Measurements from ENCODE around the gene ENPP3.

ENPP3 gene

DNA sequence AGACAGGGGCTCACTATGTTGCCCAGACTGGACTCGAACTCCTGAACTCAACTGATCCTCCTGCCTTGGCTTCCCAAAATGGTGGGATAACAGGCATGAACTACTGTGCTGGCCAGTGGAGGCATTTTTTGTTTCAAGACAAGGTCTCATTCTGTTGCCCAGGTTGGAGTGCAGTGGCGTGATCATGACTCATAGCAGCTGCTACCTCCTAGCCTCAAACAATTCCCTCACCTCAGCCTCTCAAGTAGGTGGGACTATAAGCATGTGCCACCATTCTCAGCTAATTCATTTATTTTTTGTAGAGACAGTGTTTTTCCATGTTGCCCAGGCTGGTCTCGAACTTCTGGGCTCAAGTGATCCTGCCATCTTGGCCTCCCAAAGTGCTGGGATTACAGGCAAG, 17.2 kb downstream of the ENPP3 start:
- no peak overlapping the region for H2AK5ac ChIP-seq (ENCODE audit: low read length)
- no peak overlapping the region for H3K4me3 ChIP-seq (ENCODE audit: low read length)
- H3K79me1 ChIP-seq (ENCODE audit: low read length): no peaks in the 10 kb centered on the region
- no peak overlapping the region for H4K5ac ChIP-seq (ENCODE audit: low read length)
- no peak overlapping the region for H3K4ac ChIP-seq (ENCODE audit: low read depth, low read length)
- no peak overlapping the region for H3K23ac ChIP-seq (ENCODE audit: low read length)
- H3K18ac ChIP-seq (ENCODE audit: low read length): no peak overlapping the region
- no peak overlapping the region for H2BK120ac ChIP-seq (ENCODE audit: low read depth, low read length)
- H3K27me3 ChIP-seq (ENCODE audit: insufficient read depth, low read length, poor library complexity): no peaks in the 10 kb centered on the region
- no peak overlapping the region for H2BK5ac ChIP-seq (ENCODE audit: low read length)
- H3K4me2 ChIP-seq (ENCODE audit: low read length): no peak overlapping the region
- H3K36me3 ChIP-seq (ENCODE audit: control insufficient read depth, insufficient read depth, low read length): no peaks in the 10 kb centered on the region
- H3K27ac ChIP-seq (ENCODE audit: low read depth, low read length): no peak overlapping the region
- H2BK15ac ChIP-seq (replicated peaks; ENCODE audit: low read depth): no peak overlapping the region
- H3K56ac ChIP-seq (ENCODE audit: low read length): no peak overlapping the region
- DNase-seq: peak; percentile 4
- H3K9ac ChIP-seq (ENCODE audit: low read length): no peak overlapping the region
- H3K4me1 ChIP-seq (ENCODE audit: control insufficient read depth, low read depth, low read length): no peaks in the 10 kb centered on the region
- H3K79me2 ChIP-seq (ENCODE audit: control insufficient read depth, insufficient read depth, low read length): no peaks in the 10 kb centered on the region
- no peak overlapping the region for H4K8ac ChIP-seq (ENCODE audit: low read depth, low read length)
- no CpG with 5 or more reads among the region's 3 CpGs for WGBS (ENCODE audit: extremely low coverage, insufficient coverage, low lambda C conversion rate)

DNA sequence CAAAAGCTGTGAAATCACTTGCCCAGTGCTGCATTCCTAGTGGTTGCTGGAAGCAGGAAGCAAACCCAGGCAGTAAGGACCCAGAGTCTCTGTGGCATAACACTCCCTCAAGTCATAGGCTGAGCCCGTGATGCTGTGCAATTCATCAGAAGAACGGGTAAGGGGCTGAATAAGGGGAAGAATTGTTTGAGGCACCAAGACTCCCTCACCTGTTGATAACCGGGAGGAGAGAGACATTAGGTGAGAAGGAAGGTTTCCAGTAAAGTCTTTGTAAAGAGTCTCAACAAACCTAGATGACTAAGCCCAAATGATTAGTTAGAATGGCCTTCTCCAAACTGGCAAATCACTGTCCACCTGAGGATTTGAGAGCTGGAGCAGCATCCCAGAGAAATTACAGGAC, 18.3 kb downstream of the ENPP3 start:
- Histone ChIP-seq H3K9ac (ENCODE audit: low read length) (no peak overlapping the region), H2AK5ac (ENCODE audit: low read length) (no peak overlapping the region), H3K36me3 (ENCODE audit: control insufficient read depth, insufficient read depth, low read length) (no peaks in the 10 kb centered on the region), H3K18ac (ENCODE audit: low read length) (no peak overlapping the region), H3K4me2 (ENCODE audit: low read length) (no peak overlapping the region), H3K4me1 (ENCODE audit: control insufficient read depth, low read depth, low read length) (no peaks in the 10 kb centered on the region), H2BK120ac (ENCODE audit: low read depth, low read length) (no peak overlapping the region), H3K79me2 (ENCODE audit: control insufficient read depth, insufficient read depth, low read length) (no peaks in the 10 kb centered on the region), H3K27ac (ENCODE audit: low read depth, low read length) (no peak overlapping the region), H3K23ac (ENCODE audit: low read length) (no peak overlapping the region), H2BK15ac (replicated peaks; ENCODE audit: low read depth) (no peak overlapping the region), H3K27me3 (ENCODE audit: insufficient read depth, low read length, poor library complexity) (no peaks in the 10 kb centered on the region), H3K56ac (ENCODE audit: low read length) (no peak overlapping the region), H2BK5ac (ENCODE audit: low read length) (no peak overlapping the region), H4K8ac (ENCODE audit: low read depth, low read length) (no peak overlapping the region), H3K4me3 (ENCODE audit: low read length) (no peak overlapping the region), H3K4ac (ENCODE audit: low read depth, low read length) (no peak overlapping the region), H3K79me1 (ENCODE audit: low read length) (no peaks in the 10 kb centered on the region), H4K5ac (ENCODE audit: low read length) (no peak overlapping the region)
- WGBS (ENCODE audit: extremely low coverage, insufficient coverage, low lambda C conversion rate): no CpG with 5 or more reads among the region's 3 CpGs
- no peak for DNase-seq

DNA sequence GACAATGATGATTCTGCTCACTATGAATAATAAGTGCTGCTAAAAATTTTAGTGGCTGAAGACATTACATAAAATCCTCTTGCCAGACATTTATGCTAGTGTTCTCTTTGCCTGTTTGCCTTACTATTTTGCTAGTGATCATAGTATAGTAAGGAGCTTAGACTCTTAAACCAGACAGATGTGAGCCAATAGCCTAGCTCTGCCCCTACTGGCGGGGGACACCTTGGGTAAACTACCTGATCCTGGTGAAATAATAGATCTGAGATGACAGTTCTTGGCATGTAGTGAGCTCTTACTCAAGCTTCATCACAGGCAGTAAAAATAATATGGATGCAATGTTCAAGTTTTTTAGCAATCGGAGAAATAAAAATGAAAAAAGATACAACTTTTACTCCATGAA, 18.8 kb downstream of the ENPP3 start:
- Histone ChIP-seq H4K8ac (ENCODE audit: low read depth, low read length) (no peak overlapping the region), H3K56ac (ENCODE audit: low read length) (no peak overlapping the region), H4K5ac (ENCODE audit: low read length) (no peak overlapping the region), H3K9ac (ENCODE audit: low read length) (no peak overlapping the region), H3K4me1 (ENCODE audit: control insufficient read depth, low read depth, low read length) (no peaks in the 10 kb centered on the region), H2BK15ac (replicated peaks; ENCODE audit: low read depth) (no peak overlapping the region), H2AK5ac (ENCODE audit: low read length) (no peak overlapping the region), H3K79me1 (ENCODE audit: low read length) (no peaks in the 10 kb centered on the region), H3K36me3 (ENCODE audit: control insufficient read depth, insufficient read depth, low read length) (no peaks in the 10 kb centered on the region), H3K27ac (ENCODE audit: low read depth, low read length) (no peak overlapping the region), H3K4me2 (ENCODE audit: low read length) (no peak overlapping the region), H3K4me3 (ENCODE audit: low read length) (no peak overlapping the region), H2BK5ac (ENCODE audit: low read length) (no peak overlapping the region), H3K79me2 (ENCODE audit: control insufficient read depth, insufficient read depth, low read length) (no peaks in the 10 kb centered on the region), H3K18ac (ENCODE audit: low read length) (no peak overlapping the region), H2BK120ac (ENCODE audit: low read depth, low read length) (no peak overlapping the region), H3K23ac (ENCODE audit: low read length) (no peak overlapping the region), H3K4ac (ENCODE audit: low read depth, low read length) (no peak overlapping the region), H3K27me3 (ENCODE audit: insufficient read depth, low read length, poor library complexity) (no peaks in the 10 kb centered on the region)
- no peak for DNase-seq
- no CpG with 5 or more reads among the region's 2 CpGs for WGBS (ENCODE audit: extremely low coverage, insufficient coverage, low lambda C conversion rate)

DNA sequence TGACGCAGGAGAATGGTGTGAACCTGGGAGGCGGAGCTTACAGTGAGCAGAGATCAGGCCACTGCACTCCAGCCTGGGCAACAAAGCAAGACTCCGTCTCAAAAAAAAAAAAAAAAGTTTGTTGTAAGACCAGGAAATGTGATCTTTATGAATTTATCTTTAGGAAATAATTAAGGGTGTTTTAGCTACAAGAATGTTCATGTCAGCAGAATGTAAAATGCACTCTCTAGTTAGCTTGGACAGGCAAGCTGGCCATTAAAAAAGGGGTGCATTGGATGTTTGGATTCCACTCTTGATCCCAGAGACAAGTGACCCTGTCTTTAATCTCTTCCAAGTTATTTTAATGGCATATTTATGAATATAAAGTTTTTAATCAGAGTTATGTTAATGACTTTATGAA, 19.6 kb downstream of the ENPP3 start:
- H2BK120ac ChIP-seq (ENCODE audit: low read depth, low read length): no peak overlapping the region
- no peak overlapping the region for H3K56ac ChIP-seq (ENCODE audit: low read length)
- H3K79me2 ChIP-seq (ENCODE audit: control insufficient read depth, insufficient read depth, low read length): no peaks in the 10 kb centered on the region
- no peak overlapping the region for H2AK5ac ChIP-seq (ENCODE audit: low read length)
- H3K18ac ChIP-seq (ENCODE audit: low read length): no peak overlapping the region
- no peak overlapping the region for H3K4me2 ChIP-seq (ENCODE audit: low read length)
- H4K5ac ChIP-seq (ENCODE audit: low read length): no peak overlapping the region
- H3K4me1 ChIP-seq (ENCODE audit: control insufficient read depth, low read depth, low read length): no peaks in the 10 kb centered on the region
- no peaks in the 10 kb centered on the region for H3K27me3 ChIP-seq (ENCODE audit: insufficient read depth, low read length, poor library complexity)
- H2BK15ac ChIP-seq (replicated peaks; ENCODE audit: low read depth): no peak overlapping the region
- no peaks in the 10 kb centered on the region for H3K36me3 ChIP-seq (ENCODE audit: control insufficient read depth, insufficient read depth, low read length)
- no peak for DNase-seq
- no peak overlapping the region for H3K9ac ChIP-seq (ENCODE audit: low read length)
- no peak overlapping the region for H4K8ac ChIP-seq (ENCODE audit: low read depth, low read length)
- H3K27ac ChIP-seq (ENCODE audit: low read depth, low read length): no peak overlapping the region
- no peaks in the 10 kb centered on the region for H3K79me1 ChIP-seq (ENCODE audit: low read length)
- no peak overlapping the region for H2BK5ac ChIP-seq (ENCODE audit: low read length)
- no peak overlapping the region for H3K4ac ChIP-seq (ENCODE audit: low read depth, low read length)
- no peak overlapping the region for H3K4me3 ChIP-seq (ENCODE audit: low read length)
- no peak overlapping the region for H3K23ac ChIP-seq (ENCODE audit: low read length)
- no CpG with 5 or more reads among the region's 3 CpGs for WGBS (ENCODE audit: extremely low coverage, insufficient coverage, low lambda C conversion rate)

DNA sequence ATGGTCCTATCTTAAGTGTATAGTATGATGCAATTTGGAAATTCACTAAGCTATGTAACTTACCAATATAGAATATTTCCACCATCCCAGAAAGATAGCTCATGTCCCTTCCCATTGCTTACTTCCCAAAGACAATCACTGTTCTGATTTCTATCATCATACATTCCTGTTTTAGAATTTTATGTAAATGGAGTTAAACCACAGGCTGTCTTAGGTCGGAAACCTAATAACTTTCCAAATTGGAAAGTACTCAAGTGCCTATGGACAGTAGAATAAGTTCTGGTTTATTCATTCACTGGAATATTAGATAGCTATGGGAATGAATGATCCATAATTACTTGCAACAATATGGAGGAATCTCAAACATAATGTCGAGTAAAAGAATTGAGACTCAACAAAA, 20.1 kb downstream of the ENPP3 start:
- Histone ChIP-seq H3K27me3 (ENCODE audit: insufficient read depth, low read length, poor library complexity) (no peaks in the 10 kb centered on the region), H3K18ac (ENCODE audit: low read length) (no peak overlapping the region), H3K36me3 (ENCODE audit: control insufficient read depth, insufficient read depth, low read length) (no peaks in the 10 kb centered on the region), H3K79me1 (ENCODE audit: low read length) (no peaks in the 10 kb centered on the region), H2BK15ac (replicated peaks; ENCODE audit: low read depth) (no peak overlapping the region), H2BK5ac (ENCODE audit: low read length) (no peak overlapping the region), H3K56ac (ENCODE audit: low read length) (no peak overlapping the region), H2BK120ac (ENCODE audit: low read depth, low read length) (no peak overlapping the region), H3K27ac (ENCODE audit: low read depth, low read length) (no peak overlapping the region), H4K8ac (ENCODE audit: low read depth, low read length) (no peak overlapping the region), H4K5ac (ENCODE audit: low read length) (no peak overlapping the region), H3K79me2 (ENCODE audit: control insufficient read depth, insufficient read depth, low read length) (no peaks in the 10 kb centered on the region), H3K4ac (ENCODE audit: low read depth, low read length) (no peak overlapping the region), H3K4me1 (ENCODE audit: control insufficient read depth, low read depth, low read length) (no peaks in the 10 kb centered on the region), H3K4me3 (ENCODE audit: low read length) (no peak overlapping the region), H3K4me2 (ENCODE audit: low read length) (no peak overlapping the region), H2AK5ac (ENCODE audit: low read length) (no peak overlapping the region), H3K9ac (ENCODE audit: low read length) (no peak overlapping the region), H3K23ac (ENCODE audit: low read length) (no peak overlapping the region)
- no CpG with 5 or more reads among the region's 2 CpGs for WGBS (ENCODE audit: extremely low coverage, insufficient coverage, low lambda C conversion rate)
- DNase-seq: no peak

DNA sequence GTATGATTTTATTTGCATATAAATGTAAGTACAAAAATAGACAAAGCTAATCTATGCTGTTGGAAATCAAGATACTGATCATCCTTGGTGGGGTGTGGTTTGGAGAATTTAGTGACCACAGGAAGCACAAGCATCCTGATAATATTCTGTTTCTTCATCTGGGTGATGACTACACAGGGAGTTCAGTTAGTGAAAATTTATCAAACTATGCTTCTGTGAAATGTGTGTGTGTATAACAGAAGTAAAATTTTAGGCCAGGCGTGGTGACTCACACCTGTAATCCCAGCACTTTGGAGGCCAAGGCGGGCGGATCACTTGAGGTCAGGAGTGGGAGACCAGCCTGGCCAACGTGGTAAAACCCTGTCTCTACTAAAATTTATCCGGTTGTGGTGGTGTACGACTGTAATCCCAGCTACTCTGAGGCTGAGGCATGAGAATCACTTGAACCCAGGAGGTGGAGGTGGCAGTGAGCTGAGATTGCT, 20.6 kb downstream of the ENPP3 start:
- H2BK15ac ChIP-seq (replicated peaks; ENCODE audit: low read depth): no peak overlapping the region
- H3K36me3 ChIP-seq (ENCODE audit: control insufficient read depth, insufficient read depth, low read length): no peaks in the 10 kb centered on the region
- WGBS (ENCODE audit: extremely low coverage, insufficient coverage, low lambda C conversion rate): no CpG with 5 or more reads among the region's 6 CpGs
- no peak overlapping the region for H3K27ac ChIP-seq (ENCODE audit: low read depth, low read length)
- H4K5ac ChIP-seq (ENCODE audit: low read length): no peak overlapping the region
- DNase-seq: no peak
- H3K4me2 ChIP-seq (ENCODE audit: low read length): no peak overlapping the region
- no peaks in the 10 kb centered on the region for H3K4me1 ChIP-seq (ENCODE audit: control insufficient read depth, low read depth, low read length)
- H3K4ac ChIP-seq (ENCODE audit: low read depth, low read length): no peak overlapping the region
- H3K56ac ChIP-seq (ENCODE audit: low read length): no peak overlapping the region
- H3K79me2 ChIP-seq (ENCODE audit: control insufficient read depth, insufficient read depth, low read length): no peaks in the 10 kb centered on the region
- H3K4me3 ChIP-seq (ENCODE audit: low read length): no peak overlapping the region
- H3K27me3 ChIP-seq (ENCODE audit: insufficient read depth, low read length, poor library complexity): no peaks in the 10 kb centered on the region
- H2AK5ac ChIP-seq (ENCODE audit: low read length): no peak overlapping the region
- H2BK5ac ChIP-seq (ENCODE audit: low read length): no peak overlapping the region
- H3K79me1 ChIP-seq (ENCODE audit: low read length): no peaks in the 10 kb centered on the region
- H2BK120ac ChIP-seq (ENCODE audit: low read depth, low read length): no peak overlapping the region
- no peak overlapping the region for H3K9ac ChIP-seq (ENCODE audit: low read length)
- no peak overlapping the region for H3K18ac ChIP-seq (ENCODE audit: low read length)
- H4K8ac ChIP-seq (ENCODE audit: low read depth, low read length): no peak overlapping the region
- no peak overlapping the region for H3K23ac ChIP-seq (ENCODE audit: low read length)
